HEK293 (cell line): Measurements from ENCODE around the gene SURF2.

ENCODE experiments used
- CTCF ChIA-PET: fragments of 350-600 bp; formaldehyde crosslinking; extraction: SDS; loops from one replicate; lab custom pipeline; 2021; ENCODE audit warnings: antibody characterized with exemption; lab: Yijun Ruan, JAX
- POLR2A ChIA-PET: fragments of 300-600 bp; formaldehyde crosslinking; extraction: SDS; loops from one replicate; lab custom pipeline; 2020; ENCODE audit warnings: antibody characterized with exemption, inconsistent platforms; lab: Yijun Ruan, JAX
- H3K27ac ChIP-seq: fragments of 200-500 bp; sonication (Bioruptor generic); 2 replicates; pipeline ENCODE4 v1.5.1; 2014; ENCODE audit warnings: low read depth, low read length, control low read depth, inconsistent platforms; ENCODE audit errors: extremely low read depth
- H3K36me3 ChIP-seq, 2 experiments: fragments of 200-500 bp in 1 of 2; sonication (Bioruptor generic) in 1 of 2; 1 replicate in 1 of 2; 2 replicates in 1 of 2; pipeline ENCODE4 v1.5.1; 2014 to 2017; ENCODE audit warnings: inconsistent platforms in 2 of 2, low read length in 2 of 2; ENCODE audit not compliant: control insufficient read depth in 2 of 2, insufficient read depth in 1 of 2
- H3K4me1 ChIP-seq: fragments of 200-500 bp; sonication (Bioruptor generic); 2 replicates; pipeline ENCODE4 v1.5.1; 2014; ENCODE audit warnings: mild to moderate bottlenecking, low read length, inconsistent platforms; ENCODE audit not compliant: control insufficient read depth, insufficient read depth
- H3K4me3 ChIP-seq: 2 replicates; pipeline ENCODE4 v1.5.1; 2011; ENCODE audit warnings: low read depth, mild to moderate bottlenecking, control low read depth, low read length, moderate library complexity
- H3K9me3 ChIP-seq: fragments of 200-500 bp; sonication (Bioruptor generic); 2 replicates; pipeline ENCODE4 v1.5.1; 2014; ENCODE audit warnings: low read depth, low read length, inconsistent platforms; ENCODE audit not compliant: control insufficient read depth, insufficient read depth
- KLF17 ChIP-seq: fragments of 450-650 bp; formaldehyde crosslinking; IDR thresholded peaks from 2 replicates; pipeline ENCODE4 v1.5.1; 2016; ENCODE audit warnings: missing biosample characterization, missing genetic modification characterization
- KLF7 ChIP-seq: fragments of 450-650 bp; formaldehyde crosslinking; IDR thresholded peaks from 2 replicates; pipeline ENCODE4 v1.5.1; 2016; ENCODE audit warnings: missing biosample characterization, missing genetic modification characterization, borderline replicate concordance
- PRDM4 ChIP-seq: fragments of 450-650 bp; formaldehyde crosslinking; IDR thresholded peaks from 2 replicates; pipeline ENCODE4 v1.5.1; 2017; ENCODE audit warnings: missing biosample characterization, missing genetic modification characterization
- SCRT2 ChIP-seq: fragments of 450-650 bp; formaldehyde crosslinking; IDR thresholded peaks from 2 replicates; pipeline ENCODE4 v1.5.1; 2016; ENCODE audit warnings: missing biosample characterization, missing genetic modification characterization
- SP3 ChIP-seq: fragments of 450-650 bp; formaldehyde crosslinking; IDR thresholded peaks from 2 replicates; pipeline ENCODE4 v1.5.1; 2016; ENCODE audit warnings: missing biosample characterization, missing genetic modification characterization
- ZBTB1 ChIP-seq: fragments of 450-650 bp; formaldehyde crosslinking; IDR thresholded peaks from 2 replicates; pipeline ENCODE4 v1.5.1; 2016; ENCODE audit warnings: missing biosample characterization, missing genetic modification characterization
- ZBTB49 ChIP-seq: fragments of 450-650 bp; formaldehyde crosslinking; IDR thresholded peaks from 2 replicates; pipeline ENCODE4 v1.5.1; 2016; ENCODE audit warnings: missing biosample characterization, missing genetic modification characterization, low read depth
- ZFHX2 ChIP-seq: fragments of 450-650 bp; formaldehyde crosslinking; conservative IDR thresholded peaks from 2 replicates; pipeline ENCODE4 v1.5.1; 2016; ENCODE audit warnings: missing biosample characterization, missing genetic modification characterization
- ZFP69B ChIP-seq: fragments of 450-650 bp; formaldehyde crosslinking; IDR thresholded peaks from 2 replicates; pipeline ENCODE4 v1.5.1; 2016; ENCODE audit warnings: missing biosample characterization, missing genetic modification characterization
- ZIC2 ChIP-seq: fragments of 450-650 bp; formaldehyde crosslinking; IDR thresholded peaks from 2 replicates; pipeline ENCODE4 v1.5.1; 2016; ENCODE audit warnings: missing biosample characterization, missing genetic modification characterization
- ZNF16 ChIP-seq: fragments of 450-650 bp; formaldehyde crosslinking; IDR thresholded peaks from 2 replicates; pipeline ENCODE4 v1.5.1; 2016; ENCODE audit warnings: low read depth, missing biosample characterization, missing genetic modification characterization
- ZNF169 ChIP-seq: fragments of 450-650 bp; formaldehyde crosslinking; IDR thresholded peaks from 2 replicates; pipeline ENCODE4 v1.5.1; 2016; ENCODE audit warnings: missing biosample characterization, missing genetic modification characterization
- ZNF292 ChIP-seq: fragments of 450-650 bp; formaldehyde crosslinking; IDR thresholded peaks from 2 replicates; pipeline ENCODE4 v1.5.1; 2016; ENCODE audit warnings: low read depth, missing biosample characterization, missing genetic modification characterization, borderline replicate concordance
- ZNF302 ChIP-seq: fragments of 450-650 bp; formaldehyde crosslinking; IDR thresholded peaks from 2 replicates; pipeline ENCODE4 v1.5.1; 2016; ENCODE audit warnings: missing biosample characterization, missing genetic modification characterization, low read depth
- ZNF354C ChIP-seq: fragments of 450-650 bp; formaldehyde crosslinking; IDR thresholded peaks from 2 replicates; pipeline ENCODE4 v1.5.1; 2016; ENCODE audit warnings: missing biosample characterization, missing genetic modification characterization, low read depth, borderline replicate concordance
- ZNF362 ChIP-seq: fragments of 450-650 bp; formaldehyde crosslinking; IDR thresholded peaks from 2 replicates; pipeline ENCODE4 v1.5.1; 2016; ENCODE audit warnings: missing biosample characterization, missing genetic modification characterization
- ZNF391 ChIP-seq: fragments of 450-650 bp; formaldehyde crosslinking; IDR thresholded peaks from 2 replicates; pipeline ENCODE4 v1.5.1; 2016; ENCODE audit warnings: low read depth, missing biosample characterization, missing genetic modification characterization, borderline replicate concordance
- ZNF488 ChIP-seq: fragments of 450-650 bp; formaldehyde crosslinking; IDR thresholded peaks from 2 replicates; pipeline ENCODE4 v1.5.1; 2016; ENCODE audit warnings: missing biosample characterization, missing genetic modification characterization
- ZNF521 ChIP-seq: fragments of 450-650 bp; formaldehyde crosslinking; IDR thresholded peaks from 2 replicates; pipeline ENCODE4 v1.5.1; 2017; ENCODE audit warnings: missing biosample characterization, mild to moderate bottlenecking, missing genetic modification characterization
- ZNF544 ChIP-seq: fragments of 450-650 bp; formaldehyde crosslinking; IDR thresholded peaks from 2 replicates; pipeline ENCODE4 v1.5.0; 2017; ENCODE audit warnings: missing biosample characterization, missing genetic modification characterization
- ZNF560 ChIP-seq: fragments of 450-650 bp; formaldehyde crosslinking; IDR thresholded peaks from 2 replicates; pipeline ENCODE4 v1.5.1; 2017; ENCODE audit warnings: missing biosample characterization, missing genetic modification characterization, borderline replicate concordance
- ZNF585B ChIP-seq: fragments of 450-650 bp; formaldehyde crosslinking; IDR thresholded peaks from 2 replicates; pipeline ENCODE4 v1.5.1; 2016; ENCODE audit warnings: missing biosample characterization, missing genetic modification characterization
- ZNF610 ChIP-seq: fragments of 450-650 bp; formaldehyde crosslinking; IDR thresholded peaks from 2 replicates; pipeline ENCODE4 v1.5.1; 2016; ENCODE audit warnings: missing biosample characterization, missing genetic modification characterization, borderline replicate concordance
- ZNF624 ChIP-seq: fragments of 450-650 bp; formaldehyde crosslinking; IDR thresholded peaks from 2 replicates; pipeline ENCODE4 v1.5.1; 2017; ENCODE audit warnings: missing biosample characterization, missing genetic modification characterization
- ZSCAN30 ChIP-seq: fragments of 450-650 bp; IDR thresholded peaks from 2 replicates; pipeline ENCODE4 v1.5.1; 2018; ENCODE audit warnings: missing biosample characterization, mild to moderate bottlenecking, missing genetic modification characterization, moderate library complexity

The SURF2 gene

GRCh38 chr9:133397370-133397769, 41.0 kb downstream of the SURF2 start:
- no peak overlapping the region for H3K27ac ChIP-seq
- CTCF ChIA-PET, result interaction anchor here (0.5 to 1.4 kb wide), 4 partner anchors 9 to 91 kb away, joined by 3 to 9 read pairs (median 4); no protein-coding TSS in a partner anchor
- no peaks in the 10 kb centered on the region for H3K9me3 ChIP-seq
- TF ChIP-seq ZNF16 (tag by site-specific recombination) (peak; percentile 87), SCRT2 (tag by site-specific recombination) (peak; percentile 55), SP3 (tag by site-specific recombination) (no peak), ZFHX2 (tag by site-specific recombination) (peak; percentile 48)
- POLR2A ChIA-PET, result no interaction called here
- no peaks in the 10 kb centered on the region for H3K4me1 ChIP-seq
- no peak overlapping the region for H3K4me3 ChIP-seq
- H3K36me3 ChIP-seq, result peaks cover 0 to 10% of the 10 kb centered on the region in 2 experiments; a peak in 1 of 3 replicates

- H3K9me3 ChIP-seq, result no peaks in the 10 kb centered on the region
- TF ChIP-seq ZNF488 (tag by site-specific recombination) (no peak), ZNF362 (tag by site-specific recombination) (no peak), ZNF391 (no peak), ZBTB1 (tag by site-specific recombination) (no peak), KLF17 (tag by site-specific recombination) (no peak), ZNF624 (tag by site-specific recombination) (no peak), ZNF610 (tag by site-specific recombination) (no peak), PRDM4 (tag by site-specific recombination) (no peak), ZNF169 (no peak), ZNF354C (no peak), SP3 (tag by site-specific recombination) (no peak), ZNF560 (no peak)
- peaks cover 0 to 13% of the 10 kb centered on the region in 2 experiments; a peak in 1 of 3 replicates for H3K36me3 ChIP-seq
- H3K4me3 ChIP-seq, result no peak overlapping the region
- ChIA-PET POLR2A (interaction anchor here (2.2 kb wide), 1 partner anchor 62 kb away, joined by 5 read pairs; the partner anchor contains the start of gene CACFD1), CTCF (interaction anchor here (0.6 to 1.4 kb wide), 5 partner anchors 8 to 90 kb away, joined by 3 to 9 read pairs (median 4); no protein-coding TSS in a partner anchor)
- H3K27ac ChIP-seq, result no peak overlapping the region
- no peaks in the 10 kb centered on the region for H3K4me1 ChIP-seq
Observed at GRCh38 chr9:133397895-133398294, 41.5 kb downstream of the SURF2 start.

- H3K4me3 ChIP-seq, result no peak overlapping the region
- POLR2A ChIA-PET, result interaction anchor here (0.6 to 1.4 kb wide), 4 partner anchors 52 to 388 kb away, joined by 4 to 5 read pairs (median 4); partner anchors contain the start of genes MED22 and RPL7A
- no peaks in the 10 kb centered on the region for H3K4me1 ChIP-seq
- no peak overlapping the region for H3K27ac ChIP-seq
- H3K36me3 ChIP-seq, result peaks cover 0 to 36% of the 10 kb centered on the region in 2 experiments; a peak in 1 of 3 replicates
- no peaks in the 10 kb centered on the region for H3K9me3 ChIP-seq
- CTCF ChIA-PET, result interaction anchor here (0.6 to 1.5 kb wide), 5 partner anchors 10 to 593 kb away, joined by 3 to 6 read pairs (median 4); no protein-coding TSS in a partner anchor
- TF ChIP-seq ZSCAN30, result no peak
- no peak for TF ChIP-seq ZNF302 (tag by site-specific recombination)
- TF ChIP-seq ZNF585B (tag by site-specific recombination), result no peak
- TF ChIP-seq ZNF521, result no peak
- no peak for TF ChIP-seq ZNF544 (tag by site-specific recombination)
- no peak for TF ChIP-seq ZFP69B (tag by site-specific recombination)
- TF ChIP-seq ZBTB49 (tag by site-specific recombination), result no peak
- TF ChIP-seq ZNF292 (tag by site-specific recombination), result no peak
- no peak for TF ChIP-seq KLF7 (tag by site-specific recombination)
- no peak for TF ChIP-seq ZIC2
Observed at GRCh38 chr9:133400292-133400691, 43.9 kb downstream of the SURF2 start.
